ENCODE results near the gene PPDPF.

- TF ChIP-seq, protein P1, sequence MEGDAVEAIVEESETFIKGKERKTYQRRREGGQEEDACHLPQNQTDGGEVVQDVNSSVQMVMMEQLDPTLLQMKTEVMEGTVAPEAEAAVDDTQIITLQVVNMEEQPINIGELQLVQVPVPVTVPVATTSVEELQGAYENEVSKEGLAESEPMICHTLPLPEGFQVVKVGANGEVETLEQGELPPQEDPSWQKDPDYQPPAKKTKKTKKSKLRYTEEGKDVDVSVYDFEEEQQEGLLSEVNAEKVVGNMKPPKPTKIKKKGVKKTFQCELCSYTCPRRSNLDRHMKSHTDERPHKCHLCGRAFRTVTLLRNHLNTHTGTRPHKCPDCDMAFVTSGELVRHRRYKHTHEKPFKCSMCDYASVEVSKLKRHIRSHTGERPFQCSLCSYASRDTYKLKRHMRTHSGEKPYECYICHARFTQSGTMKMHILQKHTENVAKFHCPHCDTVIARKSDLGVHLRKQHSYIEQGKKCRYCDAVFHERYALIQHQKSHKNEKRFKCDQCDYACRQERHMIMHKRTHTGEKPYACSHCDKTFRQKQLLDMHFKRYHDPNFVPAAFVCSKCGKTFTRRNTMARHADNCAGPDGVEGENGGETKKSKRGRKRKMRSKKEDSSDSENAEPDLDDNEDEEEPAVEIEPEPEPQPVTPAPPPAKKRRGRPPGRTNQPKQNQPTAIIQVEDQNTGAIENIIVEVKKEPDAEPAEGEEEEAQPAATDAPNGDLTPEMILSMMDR (conservative IDR thresholded peaks at IDR 0.05): no peak
- TF ChIP-seq EZH2 (IDR thresholded peaks at IDR 0.05; ENCODE audit: low read depth): no peak
These were observed 20.0 kb downstream of the PPDPF start for GRCh38 chr20:63540417-63541186.

Data from PC-9 (cell line).